HCT116 (cell line): Measurements from ENCODE around the gene FAM227B. TPM values are rescaled to one million over a fixed set of nuclear protein-coding genes. Genes with fewer than 3 reads are reported as not detected.

Experiments used
- ATAC-seq: fragments of 200-7000 bp; cut with Tn5 transposase; 2 replicates; pipeline ENCODE4 v1.9.1; 2020; ENCODE audit warnings: mild to moderate bottlenecking, moderate library complexity
- BruUV-seq: library from RNA; stranded (reverse); fragments of 400-500 nt; replicated peaks from 2 replicates; lab custom pipeline; 2021; lab: Mats Ljungman, UMichigan
- CTCF ChIA-PET: fragments of 300-600 bp; sonication (Branson Sonifier 250); formaldehyde crosslinking; loops from one replicate; lab custom pipeline; 2021; ENCODE audit warnings: antibody characterized with exemption; lab: Charles Lee
- POLR2A ChIA-PET: fragments of 300-600, 350-600 bp; sonication (Branson Sonifier 250); formaldehyde crosslinking; loops from one replicate; lab custom pipeline; 2021; ENCODE audit warnings: antibody characterized with exemption; lab: Charles Lee
- RAD21 ChIA-PET, 2 experiments: fragments of 300-600 bp; sonication (Branson Sonifier 250); formaldehyde crosslinking; loops; one replicate each; lab custom pipeline; 2023; ENCODE audit warnings: low total read pairs in 2 of 2; ENCODE audit not compliant: uncharacterized antibody in 2 of 2, unreplicated experiment in 2 of 2, low non-redundant PET in 1 of 2; lab: Charles Lee
- DNase-seq: peaks from one replicate; pipeline ENCODE4 v3.0.0-alpha.2; 2010; ENCODE audit warnings: low read depth, low spot score
- H2AFZ ChIP-seq: fragments of 200-600 bp; shearing (Covaris generic), sonication (generic); 2 replicates; pipeline ENCODE4 v1.6.1; 2017; ENCODE audit warnings: low read depth, mixed run types, mixed read lengths, antibody characterized with exemption, low read length; ENCODE audit not compliant: poor library complexity, severe bottlenecking
- H3K27ac ChIP-seq: 2 replicates; pipeline ENCODE4 v1.5.1; 2012; ENCODE audit warnings: low read depth, low read length
- H3K27me3 ChIP-seq: fragments of 200-600 bp; sonication (generic); 2 replicates; pipeline ENCODE4 v1.6.1; 2016; ENCODE audit warnings: mixed run types, low read length, mixed read lengths; ENCODE audit not compliant: insufficient read depth
- H3K36me3 ChIP-seq, 2 experiments: fragments of 200-500 bp in 1 of 2; fragments of 200-600 bp in 1 of 2; sonication (Bioruptor generic) in 1 of 2; sonication (generic) in 1 of 2; 2 replicates each; pipeline versions ENCODE4 v1.5.1 to v1.6.1; 2014 to 2016; ENCODE audit warnings: low read length in 2 of 2, inconsistent platforms in 1 of 2, mixed read lengths in 1 of 2, mixed run types in 1 of 2; ENCODE audit not compliant: insufficient read depth in 2 of 2, control insufficient read depth in 1 of 2
- H3K4me1 ChIP-seq, 2 experiments: fragments of 200-600 bp in 1 of 2; sonication (generic) in 1 of 2; 2 replicates each; pipeline versions ENCODE4 v1.5.1 to v1.6.1; 2012 to 2017; ENCODE audit warnings: low read length in 2 of 2, inconsistent platforms in 1 of 2, mild to moderate bottlenecking in 1 of 2, mixed read lengths in 1 of 2, mixed run types in 1 of 2, moderate library complexity in 1 of 2; ENCODE audit not compliant: insufficient read depth in 2 of 2, control insufficient read depth in 1 of 2
- H3K4me2 ChIP-seq: fragments of 200-600 bp; sonication (generic); 2 replicates; pipeline ENCODE4 v1.6.1; 2017; ENCODE audit warnings: mixed run types, low read length, mixed read lengths
- H3K4me3 ChIP-seq, 2 experiments: fragments of 200-600 bp in 1 of 2; sonication (generic) in 1 of 2; replicated peaks in 1 of 2; 2 replicates each; pipeline ENCODE4 v1.5.1; 2011 to 2016; ENCODE audit warnings: low read length in 2 of 2, control low read depth in 1 of 2, low read depth in 1 of 2, mild to moderate bottlenecking in 1 of 2, mixed read lengths in 1 of 2, mixed run types in 1 of 2
- H3K79me2 ChIP-seq: fragments of 200-600 bp; sonication (generic); 2 replicates; pipeline ENCODE4 v1.6.1; 2017; ENCODE audit warnings: mild to moderate bottlenecking, mixed run types, low read length, moderate library complexity, mixed read lengths; ENCODE audit not compliant: insufficient read depth
- H3K9ac ChIP-seq: fragments of 200-600 bp; sonication (generic); 2 replicates; pipeline ENCODE4 v1.6.1; 2016; ENCODE audit warnings: low read length, mixed read lengths
- H3K9me2 ChIP-seq: fragments of 200-600 bp; sonication (generic), shearing (Covaris generic); 2 replicates; pipeline ENCODE4 v1.6.1; 2017; ENCODE audit warnings: mixed run types, mild to moderate bottlenecking, moderate library complexity; ENCODE audit not compliant: insufficient read depth
- H3K9me3 ChIP-seq, 2 experiments: fragments of 200-500 bp in 1 of 2; fragments of 200-600 bp in 1 of 2; sonication (Bioruptor generic) in 1 of 2; sonication (generic) in 1 of 2; 2 replicates each; pipeline ENCODE4 v1.6.1; 2014 to 2017; ENCODE audit warnings: low read length in 2 of 2, mixed read lengths in 2 of 2, inconsistent platforms in 1 of 2, low read depth in 1 of 2, mild to moderate bottlenecking in 1 of 2, mixed run types in 1 of 2, moderate library complexity in 1 of 2; ENCODE audit not compliant: control insufficient read depth in 1 of 2, insufficient read depth in 1 of 2
- H4K20me1 ChIP-seq: fragments of 200-600 bp; sonication (generic), shearing (Covaris generic); 2 replicates; pipeline ENCODE4 v1.6.1; 2017; ENCODE audit warnings: mixed run types, mild to moderate bottlenecking, moderate library complexity; ENCODE audit not compliant: insufficient read depth
- CBX3 ChIP-seq: IDR thresholded peaks from 2 replicates; pipeline ENCODE4 v1.6.1; 2012; ENCODE audit warnings: low read depth
- CEBPB ChIP-seq: IDR thresholded peaks from 2 replicates; pipeline ENCODE4 v1.6.1; 2012; ENCODE audit warnings: low read depth
- EGR1 ChIP-seq: IDR thresholded peaks from 2 replicates; pipeline ENCODE4 v1.6.1; 2012; ENCODE audit warnings: low read depth
- EZH2phosphoT487 ChIP-seq: fragments of 200-600 bp; IDR thresholded peaks from 2 replicates; pipeline ENCODE4 v1.6.1; 2018; ENCODE audit warnings: antibody characterized with exemption, borderline replicate concordance
- FOSL1 ChIP-seq: IDR thresholded peaks from 2 replicates; pipeline ENCODE4 v1.6.1; 2012; ENCODE audit warnings: low read depth
- JUND ChIP-seq: IDR thresholded peaks from 2 replicates; pipeline ENCODE4 v1.6.1; 2012
- MAX ChIP-seq: IDR thresholded peaks from 2 replicates; pipeline ENCODE4 v1.6.1; 2012
- POLR2AphosphoS5 ChIP-seq: IDR thresholded peaks from 2 replicates; pipeline ENCODE4 v1.6.1; 2011; ENCODE audit warnings: mild to moderate bottlenecking, low read depth, low read length, moderate library complexity
- RAD21 ChIP-seq: IDR thresholded peaks from 2 replicates; pipeline ENCODE4 v1.6.1; 2012; ENCODE audit warnings: low read depth, mild to moderate bottlenecking
- REST ChIP-seq: IDR thresholded peaks from 2 replicates; pipeline ENCODE4 v1.6.1; 2012; ENCODE audit warnings: low read depth
- SIN3A ChIP-seq: IDR thresholded peaks from 2 replicates; pipeline ENCODE4 v1.6.1; 2012; ENCODE audit warnings: low read depth
- TCF7L2 ChIP-seq: IDR thresholded peaks from 2 replicates; pipeline ENCODE4 v1.7.0; 2011; ENCODE audit warnings: borderline replicate concordance, inconsistent platforms; ENCODE audit not compliant: insufficient read depth, insufficient read length; ENCODE audit errors: extremely low read depth
- YY1 ChIP-seq: IDR thresholded peaks from 2 replicates; pipeline ENCODE4 v1.6.1; 2011; ENCODE audit warnings: low read length, low read depth, moderate library complexity, mild to moderate bottlenecking; ENCODE audit not compliant: insufficient replicate concordance; ENCODE audit errors: extremely low read depth
- ZBTB33 ChIP-seq: IDR thresholded peaks from 2 replicates; pipeline ENCODE4 v1.6.1; 2011; ENCODE audit warnings: mild to moderate bottlenecking, low read length, moderate library complexity; ENCODE audit not compliant: insufficient replicate concordance; ENCODE audit errors: extremely low read depth
- ZFX ChIP-seq: fragments of 450-650 bp; IDR thresholded peaks from 2 replicates; pipeline ENCODE4 v1.6.1; 2017
- intact Hi-C: fragments of 100-400 bp; cut with micrococcal nuclease; formaldehyde crosslinking; loops from 2 replicates; pipeline ENCODE4 v1.10.0; 2022
- total RNA-seq: library from RNA; stranded (reverse); gene quantifications from one replicate; pipeline ENCODE4 v1.2.1, GENCODE V29; 2021; ENCODE audit not compliant: unreplicated experiment

Gene FAM227B
- total RNA-seq, 1 experiment from 2014 or later, result 6.9 TPM

- Histone ChIP-seq H4K20me1 (no peaks in the 10 kb centered on the region), H3K36me3 (no peaks in the 10 kb centered on the region)
- no peak for TF ChIP-seq CBX3
- TF ChIP-seq ZBTB33, result no peak
- TF ChIP-seq MAX, result no peak
- no peak for TF ChIP-seq RAD21
- TF ChIP-seq REST, result no peak
- no peak for TF ChIP-seq TCF7L2
- no peak for TF ChIP-seq CEBPB
- TF ChIP-seq JUND, result no peak
- TF ChIP-seq YY1, result no peak
- no peak for TF ChIP-seq FOSL1
- no peak for TF ChIP-seq SIN3A
- TF ChIP-seq POLR2AphosphoS5, result no peak
- TF ChIP-seq EGR1, result no peak
- no peak for TF ChIP-seq EZH2phosphoT487
- no peak for TF ChIP-seq ZFX
- TF ChIP-seq, all 23 proteins: peak for 0
- RAD21 ChIA-PET, result no interaction called here
- Histone ChIP-seq H3K9ac (no peak overlapping the region), H3K79me2 (no peaks in the 10 kb centered on the region), H3K4me2 (no peak overlapping the region), H3K9me2 (no peaks in the 10 kb centered on the region), H3K4me1 (no peaks in the 10 kb centered on the region), H3K9me3 (no peaks in the 10 kb centered on the region), H3K4me3 (no peak overlapping the region), H2AFZ (no peak overlapping the region), H3K27me3 (no peaks in the 10 kb centered on the region), H3K27ac (no peak overlapping the region)
- DNase-seq (no peak), ATAC-seq (no peak)
- intact Hi-C loops, result no loop called here
- BruUV-seq, result no TSS peak
- CTCF ChIA-PET, result no interaction called here
- POLR2A ChIA-PET, result no interaction called here
These were observed 44.1 kb upstream of the FAM227B start for GRCh38 chr15:49664716-49665115.
